IMR-90 (cell line): ENCODE measurements around the gene ARHGAP18. TPM values are rescaled to one million over a fixed set of nuclear protein-coding genes. Genes with fewer than 3 reads are reported as not detected.

Source experiments
- ATAC-seq: fragments of 200-7000 bp; cut with Tn5 transposase; 2 replicates; pipeline ENCODE4 v1.9.1; 2020; ENCODE audit warnings: low read depth, mild to moderate bottlenecking, moderate library complexity
- BruUV-seq: library from RNA; stranded (reverse); fragments of 400-500 nt; replicated peaks from 2 replicates; lab custom pipeline; 2021; lab: Mats Ljungman, UMichigan
- CTCF ChIA-PET: fragments of 300-600 bp; formaldehyde crosslinking; extraction: SDS; loops from one replicate; lab custom pipeline; 2021; ENCODE audit warnings: antibody characterized with exemption; lab: Yijun Ruan, JAX
- POLR2A ChIA-PET: fragments of 300-600 bp; sonication (Branson Sonifier 250); formaldehyde crosslinking; loops from one replicate; lab custom pipeline; 2022; ENCODE audit warnings: antibody characterized with exemption; ENCODE audit not compliant: unreplicated experiment; lab: Charles Lee
- DNase-seq: peaks from one replicate; pipeline ENCODE4 v3.0.0; 2013
- H2AFZ ChIP-seq: replicated peaks from 2 replicates; pipeline ENCODE3; 2013; ENCODE audit warnings: low read length, mild to moderate bottlenecking; ENCODE audit not compliant: poor library complexity
- H2AK5ac ChIP-seq: 2 replicates; pipeline ENCODE4 v1.6.1; 2013; ENCODE audit warnings: low read depth, low read length, inconsistent platforms
- H2AK9ac ChIP-seq: replicated peaks from 2 replicates; pipeline ENCODE3; 2013; ENCODE audit warnings: mild to moderate bottlenecking, low read depth, low read length, moderate library complexity; ENCODE audit not compliant: poor library complexity
- H2BK120ac ChIP-seq: 2 replicates; pipeline ENCODE4 v1.6.1; 2013; ENCODE audit warnings: low read depth, low read length, inconsistent platforms
- H2BK15ac ChIP-seq: 3 replicates; pipeline ENCODE4 v1.6.1; 2013; ENCODE audit warnings: low read depth, low read length, inconsistent platforms
- H2BK20ac ChIP-seq: 2 replicates; pipeline ENCODE4 v1.6.1; 2013; ENCODE audit warnings: low read depth, mild to moderate bottlenecking, inconsistent platforms, low read length, moderate library complexity
- H2BK5ac ChIP-seq: 2 replicates; pipeline ENCODE4 v1.6.1; 2013; ENCODE audit warnings: mild to moderate bottlenecking, low read depth, low read length, inconsistent platforms; ENCODE audit not compliant: poor library complexity, severe bottlenecking
- H3K14ac ChIP-seq: replicated peaks from 2 replicates; pipeline ENCODE4 v1.6.1; 2013; ENCODE audit warnings: low read depth, low read length, inconsistent platforms
- H3K18ac ChIP-seq: 2 replicates; pipeline ENCODE4 v1.6.1; 2013; ENCODE audit warnings: low read depth, low read length, control low read depth
- H3K23ac ChIP-seq: 2 replicates; pipeline ENCODE4 v1.6.1; 2013; ENCODE audit warnings: low read depth, low read length, inconsistent platforms
- H3K27ac ChIP-seq: 2 replicates; pipeline ENCODE4 v1.5.1; 2013; ENCODE audit warnings: mild to moderate bottlenecking, control low read depth, low read length; ENCODE audit not compliant: insufficient read depth
- H3K27me3 ChIP-seq: 2 replicates; pipeline ENCODE4 v1.6.1; 2013; ENCODE audit warnings: low read length; ENCODE audit not compliant: control insufficient read depth, insufficient read depth
- H3K36me3 ChIP-seq: 2 replicates; pipeline ENCODE4 v1.6.1; 2013; ENCODE audit warnings: low read length, mixed read lengths; ENCODE audit not compliant: control insufficient read depth, insufficient read depth
- H3K4ac ChIP-seq: 2 replicates; pipeline ENCODE4 v1.6.1; 2013; ENCODE audit warnings: low read depth, low read length, inconsistent platforms
- H3K4me1 ChIP-seq: 2 replicates; pipeline ENCODE4 v1.6.1; 2013; ENCODE audit warnings: low read length, mixed read lengths; ENCODE audit not compliant: control insufficient read depth, insufficient read depth
- H3K4me2 ChIP-seq: 2 replicates; pipeline ENCODE4 v1.6.1; 2013; ENCODE audit warnings: low read depth, mild to moderate bottlenecking, control low read depth, low read length, moderate library complexity
- H3K4me3 ChIP-seq: 2 replicates; pipeline ENCODE4 v1.5.1; 2013; ENCODE audit warnings: low read depth, mild to moderate bottlenecking, control low read depth, low read length, moderate library complexity; ENCODE audit not compliant: insufficient read depth
- H3K56ac ChIP-seq: 2 replicates; pipeline ENCODE4 v1.6.1; 2013; ENCODE audit warnings: low read length, inconsistent platforms; ENCODE audit not compliant: insufficient read depth; ENCODE audit errors: extremely low read depth
- H3K79me1 ChIP-seq, 2 experiments: 2 replicates each; pipeline ENCODE4 v1.6.1; 2013; ENCODE audit warnings: low read length in 2 of 2, inconsistent platforms in 1 of 2, low read depth in 1 of 2
- H3K9ac ChIP-seq: 2 replicates; pipeline ENCODE4 v1.6.1; 2013; ENCODE audit warnings: low read depth, low read length, control low read depth
- H3K9me1 ChIP-seq: 2 replicates; pipeline ENCODE4 v1.6.1; 2013; ENCODE audit warnings: low read length, inconsistent platforms; ENCODE audit not compliant: insufficient read depth
- H3K9me3 ChIP-seq: 2 replicates; pipeline ENCODE4 v1.6.1; 2013; ENCODE audit warnings: low read length; ENCODE audit not compliant: control insufficient read depth, insufficient read depth
- H4K20me1 ChIP-seq: 2 replicates; pipeline ENCODE4 v1.6.1; 2013; ENCODE audit warnings: low read length, inconsistent platforms; ENCODE audit not compliant: insufficient read depth
- H4K5ac ChIP-seq: 2 replicates; pipeline ENCODE4 v1.6.1; 2013; ENCODE audit warnings: mild to moderate bottlenecking, low read depth, low read length, control low read depth
- H4K8ac ChIP-seq, 2 experiments: 2 replicates each; pipeline ENCODE4 v1.6.1; 2013; ENCODE audit warnings: low read depth in 2 of 2, low read length in 2 of 2, control low read depth in 1 of 2, inconsistent platforms in 1 of 2
- H4K91ac ChIP-seq: 2 replicates; pipeline ENCODE4 v1.6.1; 2013; ENCODE audit warnings: low read depth, low read length, inconsistent platforms; ENCODE audit not compliant: insufficient read depth
- POLR2A ChIP-seq: IDR thresholded peaks from 2 replicates; pipeline ENCODE4 v1.6.1; 2012; ENCODE audit warnings: mild to moderate bottlenecking, low read depth, low read length
- WGBS, 2 experiments: methylation state at CpG; one replicate each; pipeline versions ENCODE4 v1.1.5 to v1.1.7; 2013; ENCODE audit warnings: missing lambda C conversion rate in 2 of 2; ENCODE audit not compliant: insufficient read length in 1 of 2; ENCODE audit errors: extremely low coverage in 2 of 2; 5-methylcytosine and 5-hydroxymethylcytosine counted together
- dilution Hi-C: fragments of 300-500 bp; cut with HindIII; formaldehyde crosslinking; loops from one replicate; pipeline ENCODE4 v1.14.3; 2018; ENCODE audit warnings: low sequenced_read_pairs; ENCODE audit not compliant: unreplicated experiment
- in situ Hi-C: fragments of 300-500 bp; cut with MboI; formaldehyde crosslinking; loops from 3 replicates; pipeline ENCODE4 v1.14.3; 2019; ENCODE audit warnings: low sequenced_read_pairs, inconsistent platforms, mixed read lengths
- intact Hi-C: fragments of 100-400 bp; cut with micrococcal nuclease; formaldehyde crosslinking; loops from 2 replicates; pipeline ENCODE4 v1.10.0; 2022
- polyA plus RNA-seq, 3 experiments: library from polyadenylated mRNA; depleted of rRNA; stranded (reverse); fragments of >200 nt; gene quantifications; 2 replicates each; pipeline ENCODE4 v1.2.3, GENCODE V29; 2012; ENCODE audit warnings: low replicate concordance in 1 of 3
- total RNA-seq: library from RNA; depleted of rRNA; stranded (reverse); fragments of >200 nt; gene quantifications from 2 replicates; pipeline ENCODE4 v1.2.3, GENCODE V29; 2012

Gene ARHGAP18
- total and polyA plus RNA-seq, 2 of the 4 experiments (the other 2 are of a cell fraction): 6.2 to 17.0 TPM

GRCh38 chr6:129599467-129599866, 110.5 kb downstream of the ARHGAP18 start:
- peak overlapping the region in 1 of 2 experiments; percentile 61; a peak in 1 of 4 replicates for H4K8ac ChIP-seq
- BruUV-seq: no TSS peak
- DNase-seq (no peak), ATAC-seq (no peak)
- no peak overlapping the region; the same call in 1 of the 2 replicates for H3K4ac ChIP-seq
- no peaks in the 10 kb centered on the region for H3K36me3 ChIP-seq
- no peak overlapping the region for H3K4me3 ChIP-seq
- TF ChIP-seq POLR2A: no peak
- no peak overlapping the region for H3K56ac ChIP-seq
- no peaks in the 10 kb centered on the region; a peak in 1 of 4 replicates for H3K79me1 ChIP-seq
- H3K27ac ChIP-seq: no peak overlapping the region
- H2BK20ac ChIP-seq: no peak overlapping the region
- no peaks in the 10 kb centered on the region for H3K27me3 ChIP-seq
- H3K9me3 ChIP-seq: no peaks in the 10 kb centered on the region
- no peaks in the 10 kb centered on the region for H3K9me1 ChIP-seq
- in situ Hi-C loops (loop anchor here (5.0 kb wide), 1 partner anchor 73 kb away; no protein-coding TSS in a partner anchor), intact Hi-C loops (loop anchor here (5.0 to 10.0 kb wide), 2 partner anchors 263 to 295 kb away; partner anchors contain the start of gene TMEM244), dilution Hi-C loops (no loop called here)
- H3K4me2 ChIP-seq: no peak overlapping the region
- H4K91ac ChIP-seq: no peak overlapping the region; the same call in 1 of the 2 replicates
- H2AFZ ChIP-seq: no peak overlapping the region
- no peak overlapping the region for H2BK15ac ChIP-seq
- no peak overlapping the region for H2AK5ac ChIP-seq
- WGBS, 2 experiments: no CpG with 5 or more reads among the region's 5 CpGs
- H3K4me1 ChIP-seq: no peaks in the 10 kb centered on the region
- H2BK120ac ChIP-seq: no peak overlapping the region
- H3K23ac ChIP-seq: no peak overlapping the region
- CTCF ChIA-PET: interaction anchor here (1.5 kb wide), 2 partner anchors 43 to 130 kb away, joined by 3 to 7 read pairs; no protein-coding TSS in a partner anchor
- H2BK5ac ChIP-seq: no peak overlapping the region
- H3K18ac ChIP-seq: no peak overlapping the region
- no peak overlapping the region for H3K14ac ChIP-seq
- no peak overlapping the region for H3K9ac ChIP-seq
- H2AK9ac ChIP-seq: no peak overlapping the region
- H4K5ac ChIP-seq: no peak overlapping the region
- POLR2A ChIA-PET: no interaction called here
- no peaks in the 10 kb centered on the region for H4K20me1 ChIP-seq
